Upper lobe of left lung (tissue), 4 donors: ENCODE data around the gene KMT2A.

Source experiments
- CTCF ChIP-seq, 6 experiments: fragments of 450-650 bp in 4 of 6; fragments of 200-600 bp in 2 of 6; sonication (generic) in 2 of 6; IDR thresholded peaks; one replicate each; pipeline ENCODE4 v1.5.1; 2016 to 2019; ENCODE audit warnings: antibody characterized with exemption in 6 of 6
- EP300 ChIP-seq, 4 donors: sonication (generic); formaldehyde crosslinking; IDR thresholded peaks; one replicate each; pipeline ENCODE4 v1.5.1; 2017; ENCODE audit warnings: antibody characterized with exemption in 4 of 4, control low read depth in 2 of 4
- POLR2A ChIP-seq, 4 donors: fragments of 450-650 bp; IDR thresholded peaks; one replicate each; pipeline ENCODE4 v1.5.1; 2016 to 2017; ENCODE audit warnings: antibody characterized with exemption in 4 of 4, mild to moderate bottlenecking in 2 of 4
- POLR2AphosphoS5 ChIP-seq, 2 donors: sonication (generic); formaldehyde crosslinking; IDR thresholded peaks; one replicate each; pipeline ENCODE4 v1.5.1; 2017; ENCODE audit warnings: antibody characterized with exemption in 2 of 2

- no peak for TF ChIP-seq POLR2A (IDR thresholded peaks at IDR 0.05)
- TF ChIP-seq CTCF (IDR thresholded peaks at IDR 0.05) = no peak
- no peak for TF ChIP-seq POLR2AphosphoS5 (IDR thresholded peaks at IDR 0.05)
- TF ChIP-seq EP300 (IDR thresholded peaks at IDR 0.05) = no peak
Observed at GRCh38 chr11:118547132-118547531, 110.8 kb downstream of the KMT2A start.
